Endothelial cell of umbilical vein (primary cell): ENCODE data around the gene NR2C1. TPM values are rescaled to one million over a fixed set of nuclear protein-coding genes. Genes with fewer than 3 reads are reported as not detected.

ENCODE experiments used
- BruUV-seq: library from RNA; stranded (reverse); fragments of 400-500 nt; replicated peaks from 2 replicates; lab custom pipeline; 2021; lab: Mats Ljungman, UMichigan
- CTCF ChIA-PET: fragments of 300-600, 350-600 bp; sonication (Branson Sonifier 250); formaldehyde crosslinking; loops from one replicate; lab custom pipeline; 2021; ENCODE audit warnings: antibody characterized with exemption, inconsistent platforms; lab: Charles Lee
- POLR2A ChIA-PET: fragments of 300-600, 350-600 bp; sonication (Branson Sonifier 250); formaldehyde crosslinking; loops from one replicate; lab custom pipeline; 2021; ENCODE audit warnings: antibody characterized with exemption, inconsistent platforms; lab: Charles Lee
- DNase-seq: peaks from one replicate; pipeline ENCODE4 v3.0.0-alpha.2; 2011; ENCODE audit warnings: low read depth, low spot score
- FAIRE-seq: peaks from 2 replicates; lab custom pipeline; 2011; peaks lifted over from hg19 to GRCh38; lab: Jason Lieb, UNC
- H2AFZ ChIP-seq: 2 replicates; pipeline ENCODE4 v1.6.0; 2012; ENCODE audit warnings: low read depth, low read length, control low read depth, inconsistent platforms
- H3K27ac ChIP-seq: 2 replicates; pipeline ENCODE4 v1.5.1; 2011; ENCODE audit warnings: low read depth, mild to moderate bottlenecking, control low read depth, low read length, moderate library complexity; ENCODE audit not compliant: insufficient read depth
- H3K27me3 ChIP-seq, 2 experiments: 2 replicates each; pipeline versions ENCODE4 v1.6.0 to v1.6.1; 2011; ENCODE audit warnings: low read length in 2 of 2, mixed read lengths in 1 of 2; ENCODE audit not compliant: control insufficient read depth in 2 of 2, insufficient read depth in 2 of 2
- H3K36me3 ChIP-seq, 2 experiments: 2 replicates in 1 of 2; 3 replicates in 1 of 2; pipeline ENCODE4 v1.5.1; 2011; ENCODE audit warnings: low read length in 2 of 2, mild to moderate bottlenecking in 1 of 2, moderate library complexity in 1 of 2; ENCODE audit not compliant: control insufficient read depth in 2 of 2, insufficient read depth in 2 of 2; ENCODE audit errors: extremely low read depth in 1 of 2
- H3K4me1 ChIP-seq: 3 replicates; pipeline ENCODE4 v1.5.1; 2011; ENCODE audit warnings: mild to moderate bottlenecking, low read length; ENCODE audit not compliant: control insufficient read depth, insufficient read depth; ENCODE audit errors: extremely low read depth
- H3K4me2 ChIP-seq: 2 replicates; pipeline ENCODE4 v1.6.1; 2011; ENCODE audit warnings: low read length, control low read depth, mixed read lengths; ENCODE audit not compliant: insufficient read depth
- H3K4me3 ChIP-seq, 3 experiments: fragments of 200-600 bp in 1 of 3; sonication (generic), shearing (Covaris generic) in 1 of 3; replicated peaks in 1 of 3; 2 replicates each; pipeline ENCODE4 v1.5.1; 2011 to 2016; ENCODE audit warnings: control low read depth in 3 of 3, low read length in 3 of 3, mild to moderate bottlenecking in 2 of 3, inconsistent platforms in 1 of 3, low read depth in 1 of 3, moderate library complexity in 1 of 3; ENCODE audit not compliant: insufficient read depth in 1 of 3
- H3K79me2 ChIP-seq: 2 replicates; pipeline ENCODE4 v1.6.0; 2012; ENCODE audit warnings: low read length, inconsistent platforms; ENCODE audit not compliant: control insufficient read depth, insufficient read depth
- H3K9ac ChIP-seq: replicated peaks from 2 replicates; pipeline ENCODE3; 2011; ENCODE audit warnings: low read length, control low read depth; ENCODE audit not compliant: insufficient read depth; ENCODE audit errors: extremely low read depth
- H3K9me1 ChIP-seq: replicated peaks from 3 replicates; pipeline ENCODE4 v1.6.0; 2011; ENCODE audit warnings: mild to moderate bottlenecking, low read length; ENCODE audit not compliant: control insufficient read depth, insufficient read depth; ENCODE audit errors: extremely low read depth
- H3K9me3 ChIP-seq: replicated peaks from 2 replicates; pipeline ENCODE4 v1.5.1; 2012; ENCODE audit warnings: low read length, inconsistent platforms; ENCODE audit not compliant: control insufficient read depth, insufficient read depth
- H4K20me1 ChIP-seq: replicated peaks from 2 replicates; pipeline ENCODE3; 2011; ENCODE audit warnings: mild to moderate bottlenecking, low read length; ENCODE audit not compliant: control insufficient read depth, insufficient read depth; ENCODE audit errors: extremely low read depth
- EZH2 ChIP-seq: IDR thresholded peaks from 2 replicates; pipeline ENCODE4 v1.6.1; 2012; ENCODE audit warnings: borderline replicate concordance, low read depth, mild to moderate bottlenecking, moderate library complexity, low read length, inconsistent platforms; ENCODE audit not compliant: severe bottlenecking
- FOS ChIP-seq: IDR thresholded peaks from 2 replicates; pipeline ENCODE4 v1.6.1; 2011; ENCODE audit warnings: mild to moderate bottlenecking, low read length, moderate library complexity, borderline replicate concordance; ENCODE audit not compliant: insufficient read depth
- GATA2 ChIP-seq: IDR thresholded peaks from 2 replicates; pipeline ENCODE4 v1.7.0; 2011; ENCODE audit warnings: low read depth, mild to moderate bottlenecking, moderate library complexity, mixed read lengths, low read length; ENCODE audit not compliant: insufficient read length, insufficient read depth
- JUN ChIP-seq: IDR thresholded peaks from 2 replicates; pipeline ENCODE4 v1.6.1; 2011; ENCODE audit warnings: borderline replicate concordance, low read depth; ENCODE audit not compliant: insufficient read length, insufficient read depth
- MYC ChIP-seq: IDR thresholded peaks from one replicate; pipeline ENCODE4 v1.6.1; 2011; ENCODE audit warnings: mild to moderate bottlenecking, low read depth, low read length
- POLR2A ChIP-seq: IDR thresholded peaks from 2 replicates; pipeline ENCODE4 v1.6.1; 2012; ENCODE audit warnings: low read depth, mild to moderate bottlenecking, control low read depth, low read length
- POLR2AphosphoS5 ChIP-seq: IDR thresholded peaks from 2 replicates; pipeline ENCODE4 v1.6.1; 2012; ENCODE audit warnings: low read depth, mild to moderate bottlenecking, control low read depth, low read length, moderate library complexity; ENCODE audit not compliant: insufficient read depth
- dilution Hi-C: fragments of 300-500 bp; cut with MboI; formaldehyde crosslinking; loops from one replicate; pipeline ENCODE4 v1.15.0; 2019; ENCODE audit warnings: low sequenced_read_pairs; ENCODE audit not compliant: extremely low pct_ligation_motif_present
- intact Hi-C: fragments of 100-400 bp; cut with micrococcal nuclease; formaldehyde crosslinking; loops from one replicate; pipeline ENCODE4 v1.10.0; 2022
- polyA plus RNA-seq, 4 experiments: library from polyadenylated mRNA; depleted of rRNA in 3 of 4; stranded (reverse) in 3 of 4; unstranded in 1 of 4; fragments of >200 nt; gene quantifications; 2 replicates each; pipeline versions ENCODE4 v1.2.1 to v1.2.3, GENCODE V29; 2011 to 2012; ENCODE audit warnings: missing spikeins in 1 of 4
- total RNA-seq: library from RNA; stranded (reverse); gene quantifications from 2 replicates; pipeline ENCODE4 v1.2.3, GENCODE V29; 2021
- TF ChIP-seq, protein P1 (sequence below): IDR thresholded peaks from 2 replicates; pipeline ENCODE4 v1.6.1; 2011; ENCODE audit not compliant: insufficient read depth, insufficient read length
- TF ChIP-seq, protein P2 (sequence below), 2 donors: IDR thresholded peaks; 1 replicate in 1 of 2; 2 replicates in 1 of 2; pipeline ENCODE4 v1.5.1; 2011; ENCODE audit warnings: low read length in 2 of 2, mild to moderate bottlenecking in 2 of 2, moderate library complexity in 2 of 2, control low read depth in 1 of 2, inconsistent platforms in 1 of 2, low read depth in 1 of 2; ENCODE audit not compliant: insufficient read depth in 1 of 2; ENCODE audit errors: extremely low read depth in 1 of 2

The NR2C1 gene
- total and polyA plus RNA-seq, 2 donors (not counting 3 experiments of a cell fraction or from before 2014, with no cell fraction given): 21.0 to 37.7 TPM

DNA sequence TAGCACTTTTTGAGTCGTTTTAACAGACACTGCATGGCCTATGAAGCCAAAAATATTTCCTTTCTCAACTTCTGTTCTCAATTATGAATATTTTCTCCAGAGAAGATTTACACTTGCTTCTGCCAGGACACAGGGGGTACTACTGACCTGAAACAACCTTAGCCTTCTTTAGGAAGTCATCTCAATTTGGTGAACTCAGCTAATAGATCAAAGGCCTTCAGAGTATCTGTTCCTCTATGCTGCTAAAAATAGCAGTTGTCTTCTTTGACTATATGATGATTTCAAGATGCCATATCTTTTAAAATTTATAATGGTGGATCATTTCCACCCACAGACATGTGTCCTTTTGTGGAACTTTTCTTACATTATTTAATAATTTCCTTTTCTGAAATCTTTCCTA lies 55.9 kb downstream of the NR2C1 start:
- H3K9me3 ChIP-seq: no peaks in the 10 kb centered on the region
- no peak for DNase-seq
- no peaks in the 10 kb centered on the region for H3K36me3 ChIP-seq
- intact Hi-C loops (no loop called here), dilution Hi-C loops (no loop called here)
- no peaks in the 10 kb centered on the region for H3K79me2 ChIP-seq
- no peak overlapping the region for H2AFZ ChIP-seq
- no peak overlapping the region for H3K27ac ChIP-seq
- no peak for TF ChIP-seq MYC
- H3K27me3 ChIP-seq: no peaks in the 10 kb centered on the region
- H4K20me1 ChIP-seq: no peaks in the 10 kb centered on the region
- no peak overlapping the region for H3K4me2 ChIP-seq
- H3K9ac ChIP-seq: no peak overlapping the region
- H3K4me3 ChIP-seq: no peak overlapping the region
- ChIA-PET CTCF (interaction anchor here (0.6 kb wide), 1 partner anchor 56 kb away, joined by 3 read pairs; the partner anchor contains the start of gene NR2C1), POLR2A (no interaction called here)
- H3K9me1 ChIP-seq: no peaks in the 10 kb centered on the region
- H3K4me1 ChIP-seq: no peaks in the 10 kb centered on the region
- BruUV-seq: no TSS peak
- FAIRE-seq: no peak

DNA sequence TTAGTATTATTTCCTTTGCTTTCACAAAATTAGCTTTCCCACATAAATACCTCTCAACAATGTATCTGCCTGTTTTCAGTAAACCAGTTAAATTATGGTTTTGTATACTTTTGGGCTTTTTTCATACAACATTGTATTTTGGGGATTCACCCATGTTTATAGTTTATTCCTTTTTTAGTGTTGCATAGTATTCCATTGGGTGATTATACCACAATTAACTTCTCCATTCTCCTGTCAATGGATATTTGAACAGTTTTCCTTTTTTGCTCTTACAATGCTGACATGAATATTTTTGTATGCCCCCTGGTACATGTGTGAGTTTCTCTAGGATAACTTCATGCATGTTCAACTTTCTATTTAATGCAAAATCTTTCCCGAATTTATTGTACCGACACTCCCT lies 57.3 kb downstream of the NR2C1 start:
- intact Hi-C loops (no loop called here), dilution Hi-C loops (no loop called here)
- H2AFZ ChIP-seq: no peak overlapping the region
- TF ChIP-seq POLR2A (no peak), EZH2 (no peak), JUN (no peak), GATA2 (no peak), MYC (no peak), FOS (no peak), POLR2AphosphoS5 (no peak)
- TF ChIP-seq, protein P1, sequence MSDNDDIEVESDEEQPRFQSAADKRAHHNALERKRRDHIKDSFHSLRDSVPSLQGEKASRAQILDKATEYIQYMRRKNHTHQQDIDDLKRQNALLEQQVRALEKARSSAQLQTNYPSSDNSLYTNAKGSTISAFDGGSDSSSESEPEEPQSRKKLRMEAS: no peak
- TF ChIP-seq, protein P2, sequence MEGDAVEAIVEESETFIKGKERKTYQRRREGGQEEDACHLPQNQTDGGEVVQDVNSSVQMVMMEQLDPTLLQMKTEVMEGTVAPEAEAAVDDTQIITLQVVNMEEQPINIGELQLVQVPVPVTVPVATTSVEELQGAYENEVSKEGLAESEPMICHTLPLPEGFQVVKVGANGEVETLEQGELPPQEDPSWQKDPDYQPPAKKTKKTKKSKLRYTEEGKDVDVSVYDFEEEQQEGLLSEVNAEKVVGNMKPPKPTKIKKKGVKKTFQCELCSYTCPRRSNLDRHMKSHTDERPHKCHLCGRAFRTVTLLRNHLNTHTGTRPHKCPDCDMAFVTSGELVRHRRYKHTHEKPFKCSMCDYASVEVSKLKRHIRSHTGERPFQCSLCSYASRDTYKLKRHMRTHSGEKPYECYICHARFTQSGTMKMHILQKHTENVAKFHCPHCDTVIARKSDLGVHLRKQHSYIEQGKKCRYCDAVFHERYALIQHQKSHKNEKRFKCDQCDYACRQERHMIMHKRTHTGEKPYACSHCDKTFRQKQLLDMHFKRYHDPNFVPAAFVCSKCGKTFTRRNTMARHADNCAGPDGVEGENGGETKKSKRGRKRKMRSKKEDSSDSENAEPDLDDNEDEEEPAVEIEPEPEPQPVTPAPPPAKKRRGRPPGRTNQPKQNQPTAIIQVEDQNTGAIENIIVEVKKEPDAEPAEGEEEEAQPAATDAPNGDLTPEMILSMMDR (IDR thresholded peaks at IDR 0.05; ENCODE audit: extremely low read depth in 1 of 2, insufficient read depth in 1 of 2, low read depth in 1 of 2, low read length in 2 of 2): no peak
- H3K9me1 ChIP-seq: no peaks in the 10 kb centered on the region
- no peak for DNase-seq
- H4K20me1 ChIP-seq: no peaks in the 10 kb centered on the region
- FAIRE-seq: no peak
- H3K9me3 ChIP-seq: no peaks in the 10 kb centered on the region
- no peak overlapping the region for H3K4me3 ChIP-seq
- H3K36me3 ChIP-seq: no peaks in the 10 kb centered on the region
- no peaks in the 10 kb centered on the region for H3K79me2 ChIP-seq
- no peaks in the 10 kb centered on the region for H3K4me1 ChIP-seq
- H3K4me2 ChIP-seq: no peak overlapping the region
- H3K9ac ChIP-seq: no peak overlapping the region
- H3K27ac ChIP-seq: no peak overlapping the region
- POLR2A ChIA-PET: no interaction called here
- H3K27me3 ChIP-seq: no peaks in the 10 kb centered on the region
- CTCF ChIA-PET: interaction anchor here (1.2 kb wide), 2 partner anchors 10 to 14 kb away, joined by 3 to 6 read pairs; no protein-coding TSS in a partner anchor
- BruUV-seq: no TSS peak
